HL-60 (cell line): ENCODE results near the gene CLIC3.

Experiments
- DNase-seq, 2 experiments: peaks; one replicate each; pipeline ENCODE4 v3.0.0-alpha.2; 2010 to 2020; ENCODE audit warnings: low read depth in 1 of 2, low spot score in 1 of 2
- H3K27ac ChIP-seq: fragments of 250-450 bp; sonication (Bioruptor Pico); replicated peaks from 2 replicates; pipeline ENCODE4 v1.5.1; 2020; ENCODE audit warnings: mild to moderate bottlenecking, moderate library complexity
- H3K27me3 ChIP-seq: fragments of 250-450 bp; sonication (Bioruptor Pico); 2 replicates; pipeline ENCODE4 v1.5.1; 2021; ENCODE audit warnings: mild to moderate bottlenecking, moderate library complexity; ENCODE audit not compliant: insufficient read depth, poor library complexity, severe bottlenecking
- H3K4me3 ChIP-seq: replicated peaks from 2 replicates; pipeline ENCODE4 v1.5.1; 2011; ENCODE audit warnings: mild to moderate bottlenecking, control low read depth, low read length; ENCODE audit not compliant: insufficient read depth
- CTCF ChIP-seq: IDR thresholded peaks from one replicate; pipeline ENCODE4 v1.5.1; 2011; ENCODE audit warnings: low read length, control low read depth, inconsistent platforms; ENCODE audit not compliant: insufficient read depth
- GABPA ChIP-seq: IDR thresholded peaks from 2 replicates; pipeline ENCODE4 v1.6.1; 2012; ENCODE audit warnings: low read depth
- POLR2AphosphoS5 ChIP-seq: IDR thresholded peaks from 2 replicates; pipeline ENCODE4 v1.6.1; 2012; ENCODE audit warnings: low read depth
- REST ChIP-seq: IDR thresholded peaks from 2 replicates; pipeline ENCODE4 v1.6.1; 2012; ENCODE audit warnings: low read depth; ENCODE audit not compliant: insufficient replicate concordance
- SPI1 ChIP-seq: IDR thresholded peaks from 2 replicates; pipeline ENCODE4 v1.6.1; 2012; ENCODE audit warnings: low read depth, mild to moderate bottlenecking, borderline replicate concordance

Gene CLIC3

GRCh38 chr9:137030006-137030405, 33.6 kb upstream of the CLIC3 start:
- Histone ChIP-seq H3K27me3 (no peaks in the 10 kb centered on the region), H3K4me3 (peak overlapping the region; percentile 88), H3K27ac (peak overlapping the region; percentile 98)
- peak; percentile 66 to 68 for DNase-seq
- no peak for TF ChIP-seq CTCF
- no peak for TF ChIP-seq REST
- no peak for TF ChIP-seq POLR2AphosphoS5
- TF ChIP-seq SPI1: no peak
- no peak for TF ChIP-seq GABPA

- peak; percentile 67 to 90 for DNase-seq
- Histone ChIP-seq H3K4me3 (peak overlapping the region; percentile 88), H3K27me3 (no peaks in the 10 kb centered on the region), H3K27ac (peak overlapping the region; percentile 98)
- TF ChIP-seq SPI1 (no peak), CTCF (peak; percentile 73)
Measured at GRCh38 chr9:137029058-137029936, 32.9 kb upstream of the CLIC3 start.

GRCh38 chr9:137028263-137029057, 32.1 kb upstream of the CLIC3 start:
- peak overlapping the region; percentile 98 for H3K27ac ChIP-seq
- DNase-seq: peak; percentile 81 to 91
- TF ChIP-seq GABPA (no peak), CTCF (peak; percentile 79)
- H3K27me3 ChIP-seq: no peaks in the 10 kb centered on the region
- H3K4me3 ChIP-seq: peak overlapping the region; percentile 88

- TF ChIP-seq POLR2AphosphoS5: no peak
- no peak for TF ChIP-seq GABPA
- TF ChIP-seq CTCF: no peak
- TF ChIP-seq SPI1: no peak
- TF ChIP-seq REST: no peak
- DNase-seq: no peak
- H3K27ac ChIP-seq: peak within 1 kb of the TSS; percentile 98
Measured at GRCh38 chr9:137027369-137028262, 31.2 kb upstream of the CLIC3 start, which contains the start of gene ABCA2. TSS of gene ABCA2 (minus strand) at chr9:137028237. CDS start at chr9:137028140, 97 bp downstream.

More at GRCh38 chr9:137027369-137028262, 31.2 kb upstream of the CLIC3 start, which contains the start of gene ABCA2:
- Histone ChIP-seq H3K27me3 (no peaks in the 10 kb centered on the region), H3K4me3 (peak within 1 kb of the TSS; percentile 88)
